HL-60 (cell line): Measurements from ENCODE around the gene UBAC2.
A peak's percentile ranks its signal among the peaks of the same experiment; 100 is the strongest.

Experiments
- DNase-seq, 2 experiments: peaks; one replicate each; pipeline ENCODE4 v3.0.0-alpha.2; 2010 to 2020; ENCODE audit warnings: low read depth in 1 of 2, low spot score in 1 of 2
- H3K27ac ChIP-seq: fragments of 250-450 bp; sonication (Bioruptor Pico); replicated peaks from 2 replicates; pipeline ENCODE4 v1.5.1; 2020; ENCODE audit warnings: mild to moderate bottlenecking, moderate library complexity
- H3K27me3 ChIP-seq: fragments of 250-450 bp; sonication (Bioruptor Pico); 2 replicates; pipeline ENCODE4 v1.5.1; 2021; ENCODE audit warnings: mild to moderate bottlenecking, moderate library complexity; ENCODE audit not compliant: insufficient read depth, poor library complexity, severe bottlenecking
- H3K4me3 ChIP-seq: replicated peaks from 2 replicates; pipeline ENCODE4 v1.5.1; 2011; ENCODE audit warnings: mild to moderate bottlenecking, control low read depth, low read length; ENCODE audit not compliant: insufficient read depth
- CTCF ChIP-seq: IDR thresholded peaks from one replicate; pipeline ENCODE4 v1.5.1; 2011; ENCODE audit warnings: low read length, control low read depth, inconsistent platforms; ENCODE audit not compliant: insufficient read depth
- GABPA ChIP-seq: IDR thresholded peaks from 2 replicates; pipeline ENCODE4 v1.6.1; 2012; ENCODE audit warnings: low read depth
- POLR2AphosphoS5 ChIP-seq: IDR thresholded peaks from 2 replicates; pipeline ENCODE4 v1.6.1; 2012; ENCODE audit warnings: low read depth
- SPI1 ChIP-seq: IDR thresholded peaks from 2 replicates; pipeline ENCODE4 v1.6.1; 2012; ENCODE audit warnings: low read depth, mild to moderate bottlenecking, borderline replicate concordance
- TF ChIP-seq, protein P1 (sequence below): IDR thresholded peaks from 2 replicates; pipeline ENCODE4 v1.6.1; 2012; ENCODE audit warnings: low read depth; ENCODE audit not compliant: insufficient replicate concordance

Gene UBAC2

DNA sequence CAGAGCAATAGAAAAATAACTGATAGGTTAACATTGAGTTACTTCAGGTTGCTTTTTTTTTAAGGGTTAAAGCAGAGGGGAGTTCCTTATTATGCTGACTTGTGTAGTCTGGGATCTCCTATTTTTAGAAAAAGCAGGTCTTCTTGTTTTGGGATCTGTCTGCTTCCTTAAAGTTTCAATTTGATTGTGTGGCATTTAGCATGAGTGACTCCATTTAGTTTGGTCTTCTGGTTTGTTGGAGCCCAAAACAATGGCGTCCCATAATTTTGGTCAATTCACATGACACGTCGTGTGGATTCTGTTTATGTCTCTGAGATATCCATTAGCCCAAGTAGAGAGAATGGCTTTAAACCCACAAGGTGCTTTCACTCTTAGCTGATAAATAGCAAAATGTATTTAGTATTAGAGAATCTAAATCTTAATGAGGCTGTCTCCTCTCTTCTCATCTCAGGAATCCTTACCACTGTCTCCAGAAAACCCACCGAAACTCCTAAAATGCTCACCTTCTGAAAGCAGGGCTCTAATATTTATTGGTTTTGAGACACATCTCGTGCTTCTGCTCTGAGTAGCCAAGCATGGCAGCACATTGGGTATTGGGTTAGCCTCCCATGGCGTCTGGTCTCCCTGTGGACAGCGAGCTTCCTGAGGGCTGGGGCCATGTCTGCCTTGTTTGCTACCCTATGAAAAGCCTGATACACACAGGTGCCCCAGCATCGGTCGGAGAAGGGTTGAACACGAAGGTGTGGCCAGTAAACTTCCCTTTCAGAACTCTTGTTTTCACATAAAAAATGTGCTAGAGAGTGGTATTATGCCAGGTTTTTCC, 173.7 kb downstream of the UBAC2 start:
- H3K4me3 ChIP-seq: no peak overlapping the region
- TF ChIP-seq SPI1: no peak
- TF ChIP-seq GABPA: no peak
- no peak for TF ChIP-seq POLR2AphosphoS5
- no peak for TF ChIP-seq CTCF
- TF ChIP-seq, protein P1, sequence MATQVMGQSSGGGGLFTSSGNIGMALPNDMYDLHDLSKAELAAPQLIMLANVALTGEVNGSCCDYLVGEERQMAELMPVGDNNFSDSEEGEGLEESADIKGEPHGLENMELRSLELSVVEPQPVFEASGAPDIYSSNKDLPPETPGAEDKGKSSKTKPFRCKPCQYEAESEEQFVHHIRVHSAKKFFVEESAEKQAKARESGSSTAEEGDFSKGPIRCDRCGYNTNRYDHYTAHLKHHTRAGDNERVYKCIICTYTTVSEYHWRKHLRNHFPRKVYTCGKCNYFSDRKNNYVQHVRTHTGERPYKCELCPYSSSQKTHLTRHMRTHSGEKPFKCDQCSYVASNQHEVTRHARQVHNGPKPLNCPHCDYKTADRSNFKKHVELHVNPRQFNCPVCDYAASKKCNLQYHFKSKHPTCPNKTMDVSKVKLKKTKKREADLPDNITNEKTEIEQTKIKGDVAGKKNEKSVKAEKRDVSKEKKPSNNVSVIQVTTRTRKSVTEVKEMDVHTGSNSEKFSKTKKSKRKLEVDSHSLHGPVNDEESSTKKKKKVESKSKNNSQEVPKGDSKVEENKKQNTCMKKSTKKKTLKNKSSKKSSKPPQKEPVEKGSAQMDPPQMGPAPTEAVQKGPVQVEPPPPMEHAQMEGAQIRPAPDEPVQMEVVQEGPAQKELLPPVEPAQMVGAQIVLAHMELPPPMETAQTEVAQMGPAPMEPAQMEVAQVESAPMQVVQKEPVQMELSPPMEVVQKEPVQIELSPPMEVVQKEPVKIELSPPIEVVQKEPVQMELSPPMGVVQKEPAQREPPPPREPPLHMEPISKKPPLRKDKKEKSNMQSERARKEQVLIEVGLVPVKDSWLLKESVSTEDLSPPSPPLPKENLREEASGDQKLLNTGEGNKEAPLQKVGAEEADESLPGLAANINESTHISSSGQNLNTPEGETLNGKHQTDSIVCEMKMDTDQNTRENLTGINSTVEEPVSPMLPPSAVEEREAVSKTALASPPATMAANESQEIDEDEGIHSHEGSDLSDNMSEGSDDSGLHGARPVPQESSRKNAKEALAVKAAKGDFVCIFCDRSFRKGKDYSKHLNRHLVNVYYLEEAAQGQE: no peak
- no peaks in the 10 kb centered on the region for H3K27me3 ChIP-seq
- DNase-seq: no peak
- H3K27ac ChIP-seq: peak overlapping the region; percentile 55

- no peak overlapping the region for H3K4me3 ChIP-seq
- no peaks in the 10 kb centered on the region for H3K27me3 ChIP-seq
- no peak for TF ChIP-seq SPI1
- TF ChIP-seq GABPA: no peak
- TF ChIP-seq POLR2AphosphoS5: no peak
- TF ChIP-seq, protein P1: no peak
- TF ChIP-seq CTCF: no peak
- DNase-seq: peak in 1 of 2 experiments; percentile 74
- peak overlapping the region; percentile 55 for H3K27ac ChIP-seq
Observed at GRCh38 chr13:99374994-99375737, 174.5 kb downstream of the UBAC2 start.

- no peaks in the 10 kb centered on the region for H3K27me3 ChIP-seq
- no peak for DNase-seq
- no peak for TF ChIP-seq CTCF
- TF ChIP-seq POLR2AphosphoS5: no peak
- TF ChIP-seq GABPA: no peak
- TF ChIP-seq, protein P1: no peak
- TF ChIP-seq SPI1: no peak
- H3K27ac ChIP-seq: peak overlapping the region; percentile 55
- no peak overlapping the region for H3K4me3 ChIP-seq
Observed at GRCh38 chr13:99375738-99376080, 175.1 kb downstream of the UBAC2 start.
